ENCODE results near the gene TMPRSS6. TPM values are rescaled to one million over a fixed set of nuclear protein-coding genes. Genes with fewer than 3 reads are reported as not detected.

Gene TMPRSS6
- total and polyA plus RNA-seq, 8 donors = 0.25 to 1.5 (median 0.46) TPM; not detected in 4

DNA sequence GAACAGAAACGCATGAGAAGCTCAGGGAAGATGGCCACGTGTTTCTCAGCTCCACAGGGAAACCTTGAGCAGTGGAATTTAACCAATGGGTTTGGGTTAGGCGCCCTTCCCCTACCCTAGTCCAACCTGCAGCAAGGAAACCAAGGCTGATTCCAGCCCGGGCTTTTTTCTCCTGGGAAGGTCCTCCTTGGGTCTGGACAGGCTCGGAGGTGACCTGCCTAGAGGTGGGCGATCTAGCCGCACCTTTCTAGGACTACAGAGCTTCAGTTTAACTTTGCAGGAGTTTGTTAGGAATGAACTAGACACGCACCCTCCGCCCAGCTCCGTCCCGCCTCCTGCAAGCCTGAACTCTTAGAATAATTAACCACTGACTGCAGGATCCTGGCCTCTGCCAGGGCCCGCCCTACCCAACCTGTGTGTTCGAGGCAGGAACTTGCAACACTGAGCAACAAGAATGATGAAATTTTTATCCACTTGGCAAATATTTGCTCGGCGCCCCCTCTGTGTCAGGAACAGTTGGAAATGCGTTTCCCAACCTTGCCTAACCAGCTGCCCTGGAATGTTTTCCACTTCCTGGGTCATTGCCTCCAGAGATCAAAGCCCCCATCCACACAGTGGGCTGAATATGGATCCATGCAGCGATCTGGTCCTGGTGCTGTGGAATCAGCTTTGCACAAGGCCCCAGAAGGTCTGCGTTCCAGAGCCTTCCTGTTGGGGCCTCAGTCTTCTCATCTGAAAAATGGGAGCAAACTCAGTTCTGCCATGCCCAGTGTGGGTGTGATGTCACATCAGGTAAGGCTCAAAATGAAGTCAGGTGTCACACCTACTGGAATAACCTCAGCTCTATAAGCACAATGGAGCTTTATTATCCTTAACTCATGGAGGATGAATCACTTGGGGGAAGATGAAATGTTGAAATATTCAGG, 76.7 kb downstream of the TMPRSS6 start:
- Histone ChIP-seq H3K27ac (peak overlapping the region; percentile 72 to 89 (median 86)), H3K27me3 (peaks cover 0 to 16% (median 9%) of the 10 kb centered on the region in 3 donors), H3K9me3 (no peaks in the 10 kb centered on the region), H3K4me1 (peaks cover 13 to 40% (median 23%) of the 10 kb centered on the region in 4 donors), H3K36me3 (peaks cover 19 to 33% (median 31%) of the 10 kb centered on the region in 4 donors), H3K4me3 (peak overlapping the region in 1 of 4 donors; percentile 19)
- intact Hi-C loops (cut with DNase I; ENCODE audit: low total_unique reads) = no loop called here
- TF ChIP-seq POLR2AphosphoS5 (IDR thresholded peaks at IDR 0.05) (peak in 2 of 3 donors; percentile 31 to 75), EP300 (IDR thresholded peaks at IDR 0.05) (no peak), POLR2A (IDR thresholded peaks at IDR 0.05) (no peak)
- TF ChIP-seq, protein P1, sequence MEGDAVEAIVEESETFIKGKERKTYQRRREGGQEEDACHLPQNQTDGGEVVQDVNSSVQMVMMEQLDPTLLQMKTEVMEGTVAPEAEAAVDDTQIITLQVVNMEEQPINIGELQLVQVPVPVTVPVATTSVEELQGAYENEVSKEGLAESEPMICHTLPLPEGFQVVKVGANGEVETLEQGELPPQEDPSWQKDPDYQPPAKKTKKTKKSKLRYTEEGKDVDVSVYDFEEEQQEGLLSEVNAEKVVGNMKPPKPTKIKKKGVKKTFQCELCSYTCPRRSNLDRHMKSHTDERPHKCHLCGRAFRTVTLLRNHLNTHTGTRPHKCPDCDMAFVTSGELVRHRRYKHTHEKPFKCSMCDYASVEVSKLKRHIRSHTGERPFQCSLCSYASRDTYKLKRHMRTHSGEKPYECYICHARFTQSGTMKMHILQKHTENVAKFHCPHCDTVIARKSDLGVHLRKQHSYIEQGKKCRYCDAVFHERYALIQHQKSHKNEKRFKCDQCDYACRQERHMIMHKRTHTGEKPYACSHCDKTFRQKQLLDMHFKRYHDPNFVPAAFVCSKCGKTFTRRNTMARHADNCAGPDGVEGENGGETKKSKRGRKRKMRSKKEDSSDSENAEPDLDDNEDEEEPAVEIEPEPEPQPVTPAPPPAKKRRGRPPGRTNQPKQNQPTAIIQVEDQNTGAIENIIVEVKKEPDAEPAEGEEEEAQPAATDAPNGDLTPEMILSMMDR (IDR thresholded peaks at IDR 0.05) = no peak
- peak; percentile 85 to 95 for DNase-seq
- 26 to 43% (median 35%) methylated on average over 18 of the region's 18 CpGs for WGBS, 5 donors

DNA sequence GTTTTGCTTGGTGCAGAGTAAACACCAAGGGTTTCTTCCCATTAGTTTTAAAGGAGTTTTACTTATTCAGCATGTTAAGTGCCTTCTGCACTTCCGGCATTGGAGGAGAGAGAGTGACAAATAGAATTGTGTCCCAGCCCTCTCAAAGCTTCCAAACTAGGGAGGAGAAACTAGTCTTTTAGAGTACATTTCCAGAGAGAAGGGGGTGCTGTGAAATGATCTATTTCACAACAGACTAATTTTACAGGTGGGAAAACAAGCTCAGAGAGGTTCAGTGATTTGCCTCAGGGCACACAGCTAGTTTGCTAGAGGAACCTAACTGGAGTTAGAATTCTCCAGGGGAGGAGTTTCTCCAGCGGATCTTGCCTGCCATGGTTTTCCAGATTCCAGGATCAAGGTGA, 77.4 kb downstream of the TMPRSS6 start:
- TF ChIP-seq EP300 (IDR thresholded peaks at IDR 0.05) (no peak), POLR2AphosphoS5 (IDR thresholded peaks at IDR 0.05) (no peak), POLR2A (IDR thresholded peaks at IDR 0.05) (no peak)
- TF ChIP-seq, protein P1 (IDR thresholded peaks at IDR 0.05) = no peak
- no peak for DNase-seq
- H3K9me3 ChIP-seq = no peaks in the 10 kb centered on the region
- peak overlapping the region; percentile 72 to 89 (median 86) for H3K27ac ChIP-seq
- peaks cover 13 to 40% (median 23%) of the 10 kb centered on the region in 4 donors for H3K4me1 ChIP-seq
- 23 to 43% (median 29%) methylated on average over 2 of the region's 2 CpGs for WGBS, 5 donors
- H3K36me3 ChIP-seq = peaks cover 26 to 40% (median 38%) of the 10 kb centered on the region in 4 donors
- peak overlapping the region in 1 of 4 donors; percentile 19 for H3K4me3 ChIP-seq
- peaks cover 0 to 9% (median 4%) of the 10 kb centered on the region in 3 donors for H3K27me3 ChIP-seq
- intact Hi-C loops (cut with DNase I; ENCODE audit: low total_unique reads) = no loop called here

DNA sequence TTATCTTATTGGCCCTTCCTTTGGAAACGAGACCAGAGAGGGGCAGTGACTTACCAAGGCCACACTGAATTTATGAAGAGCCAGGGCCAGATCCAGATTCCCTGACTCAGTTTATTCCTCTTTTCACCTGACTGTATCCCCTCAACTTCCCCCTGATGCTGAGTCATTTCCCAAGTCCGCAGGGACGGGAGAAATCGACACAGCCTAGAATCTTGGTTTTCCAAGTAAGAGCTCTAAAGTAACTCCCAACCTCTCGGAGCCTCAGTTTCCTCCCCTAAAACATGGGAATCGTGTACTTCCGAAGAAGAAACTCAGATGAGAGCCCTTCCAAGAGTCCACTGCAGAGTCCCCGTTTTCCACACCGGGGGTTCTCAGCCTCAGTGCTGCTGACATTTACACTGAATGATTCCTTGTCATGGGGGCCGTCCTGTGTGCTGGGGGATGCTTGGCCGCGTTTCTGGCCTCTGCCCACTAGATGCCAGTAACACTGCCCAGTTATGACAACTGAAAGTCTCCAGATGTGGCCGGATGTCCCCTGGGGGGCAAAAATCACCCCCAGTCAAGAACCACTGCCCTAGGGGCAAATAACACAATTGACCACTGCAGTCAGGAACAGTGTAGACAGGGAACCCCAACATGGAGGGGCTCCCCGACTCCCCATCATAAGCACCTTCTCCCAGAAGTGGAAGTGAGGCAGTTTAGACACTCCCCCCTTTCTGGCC, 78.8 kb downstream of the TMPRSS6 start:
- no peak for TF ChIP-seq POLR2AphosphoS5 (IDR thresholded peaks at IDR 0.05)
- TF ChIP-seq, protein P1 (IDR thresholded peaks at IDR 0.05) = no peak
- TF ChIP-seq EP300 (IDR thresholded peaks at IDR 0.05) = no peak
- no peak for TF ChIP-seq POLR2A (IDR thresholded peaks at IDR 0.05)
- intact Hi-C loops (cut with DNase I; ENCODE audit: low total_unique reads) = no loop called here
- H3K27me3 ChIP-seq = no peaks in the 10 kb centered on the region
- no peaks in the 10 kb centered on the region for H3K9me3 ChIP-seq
- no peak overlapping the region for H3K4me3 ChIP-seq
- H3K4me1 ChIP-seq = peaks cover 13 to 43% (median 23%) of the 10 kb centered on the region in 4 donors
- H3K36me3 ChIP-seq = peaks cover 35 to 54% (median 52%) of the 10 kb centered on the region in 4 donors
- peak in 1 of 2 donors; percentile 1 for DNase-seq
- peak overlapping the region in 3 of 5 donors; percentile 72 to 89 (median 86) for H3K27ac ChIP-seq
- WGBS, 5 donors = 69 to 81% (median 76%) methylated on average over 14 of the region's 14 CpGs

All from stomach (tissue), 9 donors.